Tongue (tissue), 2 donors: ENCODE data around the gene IRAK2. TPM values are rescaled to one million over a fixed set of nuclear protein-coding genes. Genes with fewer than 3 reads are reported as not detected.

Source experiments
- DNase-seq: peaks from one replicate; pipeline ENCODE4 v3.0.0-alpha.2; 2015
- total RNA-seq: library from RNA; depleted of rRNA; stranded (reverse); fragments of >200 nt; gene quantifications from one replicate; pipeline ENCODE4 v1.2.3, GENCODE V29; 2014

IRAK2 gene
- total RNA-seq, 1 donor from 2014 or later = 6.3 TPM

- peak; percentile 91 for DNase-seq
Observed at GRCh38 chr3:10189557-10190354, 25.0 kb downstream of the IRAK2 start.

- DNase-seq = no peak
Observed at GRCh38 chr3:10192953-10193691, 28.4 kb downstream of the IRAK2 start.

- DNase-seq = no peak
Observed at GRCh38 chr3:10193692-10194327, 29.1 kb downstream of the IRAK2 start.

GRCh38 chr3:10194328-10195071, 29.8 kb downstream of the IRAK2 start:
- peak; percentile 45 for DNase-seq

- no peak for DNase-seq
Observed at GRCh38 chr3:10195366-10196089, 30.8 kb downstream of the IRAK2 start.

GRCh38 chr3:10196389-10197052, 31.8 kb downstream of the IRAK2 start:
- no peak for DNase-seq

GRCh38 chr3:10198226-10198625, 33.5 kb downstream of the IRAK2 start:
- no peak for DNase-seq

- no peak for DNase-seq
Observed at GRCh38 chr3:10198761-10199649, 34.3 kb downstream of the IRAK2 start.

GRCh38 chr3:10204921-10205320, 40.2 kb downstream of the IRAK2 start:
- DNase-seq = no peak

- no peak for DNase-seq
Observed at GRCh38 chr3:10205451-10206165, 40.9 kb downstream of the IRAK2 start.

- no peak for DNase-seq
Observed at GRCh38 chr3:10206166-10206511, 41.4 kb downstream of the IRAK2 start.

GRCh38 chr3:10213156-10213792, 48.6 kb downstream of the IRAK2 start:
- DNase-seq = no peak

- DNase-seq = no peak
Observed at GRCh38 chr3:10215578-10216368, 51.1 kb downstream of the IRAK2 start.

- DNase-seq = no peak
Observed at GRCh38 chr3:10217359-10217758, 52.6 kb downstream of the IRAK2 start.

- no peak for DNase-seq
Observed at GRCh38 chr3:10219737-10220136, 55.0 kb downstream of the IRAK2 start.

- no peak for DNase-seq
Observed at GRCh38 chr3:10223676-10224639, 59.2 kb downstream of the IRAK2 start.
